HG02970 (cell line): ENCODE data around the gene MVD.

Source experiments
- ATAC-seq: cut with Tn5 transposase; IDR thresholded peaks from one replicate; pipeline ENCODE4 v1.9.1; 2021; ENCODE audit warnings: mild to moderate bottlenecking, moderate library complexity, moderate number of reproducible peaks; ENCODE audit not compliant: unreplicated experiment, low FRiP score

The MVD gene

DNA sequence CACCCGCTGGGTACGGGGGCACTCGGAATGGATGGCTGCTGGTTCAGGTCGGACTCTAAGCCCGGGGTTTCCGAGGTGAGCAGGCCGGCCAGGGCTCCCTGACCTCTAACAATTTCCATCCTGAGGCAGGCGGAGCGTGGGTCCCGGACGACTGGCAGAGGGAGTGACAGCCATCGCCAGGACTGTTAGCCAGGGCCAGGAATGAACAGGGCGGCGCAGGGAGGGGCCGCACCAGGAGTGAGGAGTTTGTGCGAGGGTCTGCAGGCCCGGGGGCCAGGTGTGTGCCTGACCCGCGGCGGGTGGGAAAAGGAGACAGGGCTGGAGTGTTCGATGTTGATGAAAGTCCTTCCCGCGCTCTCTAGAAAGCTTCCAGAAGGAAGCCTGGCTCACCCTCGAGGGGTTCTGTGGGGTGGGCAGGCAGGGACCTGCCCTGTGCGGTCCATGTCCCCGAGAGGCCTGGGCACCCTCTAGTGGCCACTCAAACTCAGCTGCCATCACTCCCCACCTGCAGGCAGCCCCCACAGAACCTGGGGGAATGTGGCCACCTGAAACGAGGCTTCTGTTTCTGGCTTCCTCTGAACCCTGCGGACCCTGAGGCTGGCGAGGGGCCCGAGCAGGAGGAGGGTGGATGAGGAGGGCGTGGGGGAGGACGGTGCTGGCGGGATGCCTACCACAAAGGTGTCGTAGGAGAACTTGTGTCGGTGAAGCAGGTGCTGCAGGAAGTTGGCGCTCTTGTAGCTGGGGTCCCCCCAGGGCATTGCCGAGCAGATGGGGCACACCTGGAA lies 35.1 kb upstream of the MVD start:
- no peak for ATAC-seq

DNA sequence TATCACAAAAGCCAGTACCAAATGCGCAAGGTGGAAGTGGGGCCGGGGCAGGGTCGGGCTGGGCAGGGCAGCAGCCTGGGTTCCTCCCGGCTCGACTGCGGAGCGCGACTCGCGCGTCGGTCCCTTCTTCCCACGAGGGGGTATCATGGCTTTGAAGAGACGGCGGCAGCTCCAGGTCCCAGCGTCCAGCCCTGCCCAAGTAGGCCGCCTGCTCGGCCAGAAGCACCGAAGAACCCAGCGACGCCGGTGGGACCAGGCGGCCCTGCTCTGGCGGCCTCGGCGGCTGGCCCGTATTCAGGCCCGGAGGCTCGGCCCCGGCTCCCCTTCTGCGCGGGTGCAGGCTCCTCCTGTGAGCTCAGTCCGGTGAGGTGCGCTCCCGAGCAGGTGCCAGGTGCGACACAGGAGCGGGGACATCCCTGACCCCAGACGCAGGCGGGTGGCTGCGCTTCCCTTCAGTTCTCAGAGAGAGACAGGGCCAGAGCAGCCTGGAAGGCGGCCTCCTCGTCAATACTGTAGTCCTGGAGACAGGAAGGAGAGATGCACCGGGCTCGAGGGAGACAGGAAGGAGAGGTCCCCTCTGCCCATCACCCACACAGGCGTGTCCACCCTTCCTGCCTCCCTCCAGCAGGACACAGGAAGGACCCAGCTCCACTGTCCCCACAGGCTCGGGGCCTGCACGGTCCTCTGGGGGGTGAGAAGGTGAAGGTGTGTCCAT lies 34.4 kb upstream of the MVD start:
- no peak for ATAC-seq

DNA sequence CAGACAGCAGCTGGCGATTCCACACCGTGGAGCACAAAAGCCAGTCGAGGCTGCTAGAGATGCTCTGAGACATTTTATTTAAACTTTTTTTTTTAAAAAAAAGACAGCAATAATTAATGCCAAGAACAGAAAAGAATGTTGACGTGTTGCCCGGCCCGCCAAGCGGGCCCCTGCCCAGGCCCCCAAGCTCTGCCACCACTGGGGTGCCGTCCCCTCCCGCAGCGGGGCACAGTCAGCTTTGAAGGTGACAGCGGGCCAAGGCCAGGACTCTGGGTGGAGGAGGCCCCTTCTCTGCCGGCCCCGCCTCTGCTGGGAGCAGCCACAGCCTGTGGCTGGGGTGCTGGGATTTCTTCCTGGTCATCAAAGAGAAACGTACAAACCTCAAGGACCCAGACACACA lies 33.5 kb upstream of the MVD start:
- ATAC-seq = no peak

DNA sequence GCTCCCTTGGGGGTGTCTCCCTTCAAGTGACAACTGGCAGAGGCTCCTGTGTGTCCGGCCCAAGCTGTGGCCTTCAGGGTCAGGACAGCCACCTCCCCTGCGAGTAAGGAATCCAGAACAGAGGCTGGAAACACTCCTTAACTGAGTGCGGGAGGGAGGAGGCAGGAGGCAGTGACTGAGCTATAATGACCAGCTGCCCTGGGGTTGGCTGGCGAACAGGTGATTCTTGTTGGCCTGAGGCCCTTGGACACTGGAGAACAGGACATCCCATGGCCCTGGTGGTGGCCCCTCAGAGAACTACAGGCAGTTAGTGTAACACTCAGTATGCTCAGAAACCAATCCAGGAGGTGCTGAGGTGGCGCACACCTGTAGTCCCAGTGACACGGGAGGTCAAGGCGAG lies 32.9 kb upstream of the MVD start:
- ATAC-seq = no peak

DNA sequence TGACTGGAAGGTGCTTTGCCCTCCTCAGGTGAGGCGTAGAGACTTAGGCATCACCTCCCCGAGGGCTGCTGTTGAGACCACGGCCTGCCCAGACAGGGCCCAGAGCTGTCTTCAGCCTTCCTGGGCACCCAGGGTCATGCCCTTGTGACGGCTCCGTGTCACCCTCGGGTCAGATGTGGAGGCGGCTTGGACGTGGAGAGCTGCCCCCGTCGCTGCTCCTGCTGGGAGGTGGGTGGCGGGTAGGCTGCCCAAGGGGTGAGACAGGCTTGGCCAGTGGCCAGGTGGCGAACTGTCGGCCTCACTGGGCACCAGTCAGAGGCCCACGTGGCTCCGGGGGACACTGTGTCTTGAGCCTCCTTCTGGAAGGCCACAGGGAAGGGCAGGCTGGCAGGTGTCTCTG lies 32.3 kb upstream of the MVD start:
- no peak for ATAC-seq

DNA sequence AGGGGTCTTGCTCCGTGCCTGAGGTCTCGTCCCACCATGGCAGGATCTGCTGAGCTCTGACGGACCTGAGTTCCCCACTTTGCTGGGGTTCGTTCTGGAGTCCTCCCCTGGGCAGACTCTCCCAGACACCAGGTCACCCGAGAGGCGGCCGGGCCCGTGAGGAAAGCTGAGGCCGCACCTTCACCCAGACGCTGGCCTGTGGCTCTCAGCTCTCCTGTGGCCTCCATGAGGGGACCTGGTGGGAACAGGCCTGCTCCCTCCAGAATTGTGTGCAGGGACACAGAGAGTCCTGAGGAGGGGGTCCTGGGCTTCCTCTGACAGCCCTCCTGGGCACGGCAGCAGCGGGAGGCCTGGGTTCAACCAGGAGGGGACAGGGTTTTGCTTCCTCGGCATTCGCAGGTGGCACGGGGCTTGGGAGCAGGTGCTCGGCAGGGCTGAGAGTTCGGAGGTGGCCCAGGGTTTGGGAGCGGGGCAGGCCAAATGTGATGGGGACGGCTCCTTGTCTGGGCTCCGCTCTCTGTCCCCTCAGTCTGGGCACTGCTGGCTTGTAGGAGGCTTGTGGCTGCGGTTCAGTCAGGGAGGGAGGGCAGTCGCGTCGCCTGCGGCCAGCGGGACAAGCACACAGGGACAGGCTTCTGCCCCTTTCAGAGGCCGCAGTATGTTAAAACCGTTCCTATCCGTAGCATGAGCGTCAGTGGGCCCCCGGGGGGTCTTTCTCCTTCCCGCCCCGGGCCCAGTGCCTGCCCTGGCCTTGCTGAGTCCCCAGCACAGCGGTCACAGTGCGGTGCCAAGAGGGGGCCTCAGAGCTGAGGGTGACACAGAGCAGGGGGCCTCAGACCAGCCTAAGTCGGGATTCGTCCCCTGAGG lies 31.6 kb upstream of the MVD start:
- ATAC-seq = no peak

DNA sequence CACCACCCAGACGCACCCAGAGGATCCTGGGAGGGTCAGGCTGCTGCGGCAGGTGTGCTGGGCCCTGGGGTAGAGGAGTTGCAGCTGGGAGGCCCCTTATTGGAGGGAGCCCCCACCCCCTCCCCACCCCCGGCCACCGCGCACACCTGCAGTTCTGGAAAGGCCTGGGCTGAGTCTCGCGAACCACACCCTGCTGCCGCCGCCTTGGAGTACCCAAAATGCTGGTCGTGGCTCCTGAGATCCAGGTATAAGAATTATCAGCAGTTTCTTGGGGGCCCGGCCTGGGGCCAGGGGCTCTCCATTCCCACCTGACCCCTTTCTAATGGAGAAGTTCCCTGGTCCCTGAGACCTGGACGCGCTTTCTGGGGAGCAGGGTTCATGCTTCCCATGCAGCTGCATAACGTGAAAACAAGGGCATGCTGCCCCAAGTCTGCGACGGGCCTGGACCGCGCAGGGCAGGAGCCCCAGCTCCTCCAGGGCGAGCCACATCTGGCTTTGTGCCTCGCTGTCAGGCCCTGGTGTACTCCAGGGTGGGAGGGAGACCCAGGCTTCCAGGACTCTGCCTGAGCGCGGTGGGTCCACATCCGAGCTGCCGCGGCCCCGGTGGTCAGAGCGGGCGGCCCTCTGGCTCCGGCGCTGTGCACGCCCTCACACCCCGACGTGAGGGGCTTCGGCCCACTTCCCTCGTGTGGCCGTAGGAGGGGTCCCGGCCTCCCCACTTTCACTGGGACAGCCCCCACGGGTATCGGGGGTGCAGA lies 30.7 kb upstream of the MVD start:
- ATAC-seq = no peak

DNA sequence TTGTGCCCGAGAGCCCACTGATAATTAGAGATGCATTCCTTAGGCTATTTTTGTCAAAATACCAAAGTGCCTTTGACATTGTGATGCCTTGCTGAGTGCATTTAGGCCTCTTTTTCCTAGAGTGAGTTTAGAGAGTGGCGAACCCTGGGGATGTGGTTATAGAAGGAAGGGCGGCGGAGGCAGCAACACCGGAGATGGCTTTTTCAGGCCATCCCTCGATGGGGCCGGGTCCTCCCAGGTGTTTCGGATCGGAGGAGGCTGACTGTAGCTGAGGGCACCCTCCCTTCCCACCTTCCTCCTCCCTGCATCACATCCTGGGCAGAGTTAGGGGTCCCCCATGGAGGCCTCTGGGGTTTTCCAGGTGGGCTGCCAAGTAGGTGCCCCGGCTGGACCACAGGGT lies 30.0 kb upstream of the MVD start:
- no peak for ATAC-seq

DNA sequence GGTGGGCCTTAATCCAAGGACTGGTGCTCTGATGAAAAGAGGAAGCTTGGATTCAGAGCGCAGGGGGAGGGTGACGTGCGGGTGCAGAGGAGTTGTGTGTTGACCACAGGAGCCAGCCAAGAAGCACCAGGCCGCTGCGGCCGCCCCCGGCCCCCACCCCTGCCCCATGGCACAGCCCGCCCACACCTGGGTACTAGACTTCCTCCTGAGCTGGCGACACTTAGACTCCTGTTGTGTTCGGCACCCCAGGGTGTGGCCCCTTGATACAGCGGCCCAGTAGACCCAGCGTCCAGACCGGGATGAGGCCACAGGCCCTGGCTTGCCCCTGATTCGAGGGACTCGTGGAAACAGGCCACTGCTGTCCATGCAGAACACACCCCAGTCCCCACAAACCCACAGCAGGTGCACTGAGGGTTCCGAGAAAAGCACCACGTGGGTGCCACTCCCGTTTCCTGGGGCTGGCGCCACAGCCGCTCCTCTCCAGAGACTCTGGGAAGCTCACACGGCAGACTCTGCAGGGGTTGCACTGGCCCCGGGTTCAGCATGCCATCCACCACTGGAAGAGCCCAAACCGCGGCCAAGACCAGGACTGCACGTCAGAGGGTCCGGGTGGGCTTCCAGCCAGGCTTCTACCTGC lies 29.2 kb upstream of the MVD start:
- no peak for ATAC-seq

DNA sequence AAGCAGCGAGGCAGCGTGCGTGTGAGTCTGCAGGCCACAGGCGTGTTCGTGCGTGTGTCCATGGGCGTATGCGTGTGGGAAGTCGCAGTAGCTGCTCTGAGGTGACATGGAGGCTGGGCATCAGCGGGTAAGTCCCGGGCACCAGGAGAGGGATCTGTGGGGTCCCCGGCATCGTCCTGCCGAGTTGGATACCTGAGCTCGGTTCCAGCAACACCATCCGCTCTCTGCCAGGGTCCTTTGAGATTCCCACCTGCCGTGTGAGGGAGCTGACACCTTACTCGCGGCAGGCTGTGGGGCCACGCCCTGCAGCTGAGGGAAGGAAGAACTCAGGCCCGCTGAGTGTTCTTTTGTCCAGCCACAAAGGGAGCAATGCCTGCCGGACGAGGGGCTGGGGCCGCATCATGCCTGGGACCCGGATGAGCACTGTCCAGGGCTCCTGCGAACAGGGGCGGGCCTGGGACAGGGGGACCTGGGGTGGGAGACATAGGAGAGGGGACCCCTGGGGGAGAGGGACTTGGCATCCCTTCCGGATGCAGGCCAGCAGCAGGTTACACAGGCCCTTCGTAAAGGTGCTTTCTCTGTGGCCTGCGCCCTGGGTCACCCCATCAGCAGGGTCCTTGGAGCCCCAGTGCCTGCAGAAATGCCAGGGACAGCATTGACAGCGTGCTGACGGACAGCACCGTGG lies 28.4 kb upstream of the MVD start:
- ATAC-seq = no peak

DNA sequence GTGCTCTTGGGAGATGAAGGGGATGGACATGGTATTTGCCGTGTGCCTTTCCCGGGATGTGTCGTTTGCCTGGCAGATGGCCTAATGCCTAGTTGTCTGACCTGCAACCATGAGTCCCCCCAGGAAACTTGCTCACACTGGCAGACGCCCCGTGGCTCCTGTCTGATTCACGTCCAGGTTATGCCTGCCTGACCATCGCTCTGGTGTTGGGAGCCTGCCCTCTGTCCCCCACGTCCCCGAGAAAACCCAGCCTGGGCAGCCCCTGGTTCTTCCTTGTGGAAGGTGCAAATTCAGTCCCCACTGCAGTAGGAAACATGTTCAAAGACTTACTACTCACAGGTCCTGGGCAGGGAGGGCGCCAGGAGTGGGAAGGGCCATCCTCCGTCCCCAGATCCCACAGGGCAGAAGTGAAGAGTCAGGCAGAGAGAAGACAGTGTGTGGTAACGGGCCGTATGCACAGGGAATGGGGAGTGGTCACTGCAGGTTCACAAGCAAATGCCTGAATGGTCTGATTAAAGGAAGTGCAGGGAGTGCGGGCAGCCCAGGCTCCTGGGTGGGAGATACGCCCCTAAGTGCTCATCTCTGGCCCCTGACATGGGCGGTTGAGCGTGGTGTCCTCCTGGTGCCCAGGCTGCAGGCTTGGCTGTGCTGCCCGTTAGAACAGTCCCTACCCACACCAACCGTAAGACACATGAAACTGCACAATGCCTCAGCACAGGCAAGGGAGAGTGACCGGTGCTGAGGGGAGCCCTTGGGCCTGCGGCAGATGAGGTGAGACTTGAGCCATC lies 27.6 kb upstream of the MVD start:
- ATAC-seq = no peak

DNA sequence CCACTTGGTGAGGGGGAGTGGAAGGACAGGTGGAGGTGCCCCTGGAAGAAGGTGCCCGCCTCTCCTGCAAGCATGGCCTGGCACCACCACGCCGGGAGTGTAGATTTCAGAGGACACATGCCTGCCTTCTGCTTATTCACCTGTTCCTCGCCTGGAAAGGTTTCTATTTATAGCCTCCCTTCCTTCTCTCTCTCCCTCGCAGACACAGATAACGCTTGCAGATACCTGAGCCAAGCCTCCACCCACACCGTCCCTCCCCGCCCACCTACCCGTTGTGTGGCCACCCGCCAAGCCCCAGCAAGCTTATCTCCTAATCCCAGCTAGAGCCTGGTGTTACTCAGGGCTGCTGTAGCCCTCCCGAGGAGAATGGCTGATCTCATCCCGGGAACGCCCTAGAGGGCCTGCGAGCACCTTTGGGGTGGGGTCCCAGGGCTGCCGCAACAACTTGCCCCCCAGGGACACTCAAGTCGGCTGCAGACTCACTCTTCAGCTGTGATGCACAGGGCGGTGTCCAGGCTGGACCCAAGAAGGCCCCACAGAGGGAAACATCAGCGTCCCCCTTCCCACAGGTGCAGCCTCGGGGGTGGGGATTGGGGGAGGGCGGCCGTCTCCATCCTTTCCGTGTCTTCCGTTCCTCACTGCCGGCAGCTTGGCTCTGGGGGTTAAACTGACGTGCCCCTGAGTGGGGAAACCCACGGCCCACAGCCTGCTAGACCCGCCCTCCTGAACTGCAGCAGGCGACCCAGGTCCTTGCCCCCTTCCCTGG lies 25.3 kb upstream of the MVD start:
- no peak for ATAC-seq

DNA sequence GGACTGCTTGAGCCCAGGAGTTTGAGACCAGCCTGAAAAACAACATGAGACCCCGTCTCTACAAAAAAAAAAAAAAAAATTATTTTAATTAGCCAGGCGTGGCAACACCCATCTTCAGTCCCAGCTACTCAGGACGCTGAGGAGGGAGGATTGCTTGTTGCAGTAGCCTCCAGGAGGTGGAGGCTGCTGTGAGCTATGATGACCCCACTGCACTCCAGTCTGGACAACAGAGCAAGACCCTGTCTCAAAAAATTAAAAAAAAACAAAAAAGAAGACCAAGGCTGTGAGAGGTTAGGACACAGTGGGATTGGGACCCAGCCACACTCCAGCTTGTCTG lies 24.8 kb upstream of the MVD start:
- ATAC-seq = no peak

DNA sequence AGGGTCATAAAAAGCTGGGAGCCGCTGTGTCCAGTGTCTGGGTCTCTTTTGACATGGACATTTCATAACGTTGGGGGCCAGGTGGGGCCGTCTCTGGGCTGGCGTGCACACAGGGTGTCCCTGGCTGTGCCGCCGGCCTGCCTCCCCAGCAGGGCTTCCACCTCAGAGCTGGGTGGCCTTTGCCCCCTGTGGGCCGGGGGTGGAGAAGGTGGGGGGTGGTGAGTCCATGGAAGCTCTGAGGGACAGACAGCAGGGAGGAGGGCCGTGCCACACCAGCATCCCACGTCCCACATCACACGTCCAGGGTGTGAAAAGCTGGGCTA lies 24.3 kb upstream of the MVD start:
- no peak for ATAC-seq

DNA sequence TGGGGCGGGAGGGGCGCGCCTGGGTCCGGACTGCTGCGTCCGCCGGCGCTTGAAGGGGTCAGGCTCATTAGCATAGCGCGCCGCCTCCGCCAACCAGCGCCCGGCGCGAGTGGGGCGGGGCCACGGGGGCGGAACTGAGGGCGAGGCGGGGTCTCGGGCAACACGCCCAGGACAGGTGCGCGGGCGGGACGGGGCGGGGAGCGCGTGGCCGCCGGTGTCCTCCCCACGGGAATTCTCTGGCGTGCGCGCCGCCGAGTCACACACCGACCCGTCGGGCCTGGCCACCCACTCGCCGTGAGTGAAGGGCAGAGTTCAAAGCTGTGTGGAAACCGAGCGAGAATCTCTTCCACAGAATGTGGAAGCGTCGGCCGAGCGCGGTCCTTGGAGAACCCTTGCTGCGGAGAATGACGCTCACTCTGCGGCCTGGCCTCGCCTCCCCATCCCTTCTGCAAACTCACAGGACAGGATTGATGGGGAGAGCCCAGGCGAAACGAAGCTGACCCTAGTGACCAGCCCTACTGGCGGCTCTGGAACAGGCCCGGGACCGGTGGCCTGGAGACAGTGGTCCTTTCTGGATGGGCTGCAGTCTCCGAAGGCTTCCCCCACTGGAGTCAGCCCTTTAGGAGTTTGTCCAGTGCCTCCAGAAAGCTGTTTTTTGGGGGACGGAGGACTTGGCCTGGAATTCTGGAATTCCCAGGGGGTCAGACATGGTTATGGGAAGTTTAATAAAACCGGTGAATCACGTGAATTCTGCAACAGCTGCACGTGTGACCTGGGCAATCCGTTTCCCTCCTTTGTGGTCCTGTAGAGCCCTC lies 23.8 kb upstream of the MVD start, which contains the start of gene SNAI3:
Gene SNAI3 (minus strand): TSS at position 69 of the 815 bp plus-strand sequence. CDS start 101 bp downstream, outside the sequence.
- peak; percentile 74 for ATAC-seq

DNA sequence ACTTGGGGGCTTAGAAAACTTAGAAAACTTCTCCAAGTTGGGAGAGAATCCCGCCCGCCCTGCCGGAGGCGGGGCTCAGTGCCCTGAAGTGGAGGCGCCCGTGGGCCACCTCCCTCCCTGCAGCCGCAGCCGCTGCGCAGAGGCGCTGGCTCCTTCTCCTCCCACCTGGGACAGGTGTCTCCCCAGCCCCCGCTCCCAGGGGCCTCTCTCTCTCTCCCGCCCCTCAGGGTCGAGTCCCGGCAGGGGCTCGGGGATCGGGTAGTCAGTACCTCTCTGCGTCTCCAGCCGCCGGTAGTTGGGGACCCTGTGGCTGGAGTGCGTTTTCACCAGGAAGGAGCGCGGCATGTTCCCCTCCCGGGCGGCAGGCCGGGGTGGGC lies 23.2 kb upstream of the MVD start:
- peak; percentile 12 for ATAC-seq
